ENCODE results near the gene MIER1.

GRCh38 chr1:67029472-67029871, 104.7 kb downstream of the MIER1 start:
- TF ChIP-seq, protein P1, sequence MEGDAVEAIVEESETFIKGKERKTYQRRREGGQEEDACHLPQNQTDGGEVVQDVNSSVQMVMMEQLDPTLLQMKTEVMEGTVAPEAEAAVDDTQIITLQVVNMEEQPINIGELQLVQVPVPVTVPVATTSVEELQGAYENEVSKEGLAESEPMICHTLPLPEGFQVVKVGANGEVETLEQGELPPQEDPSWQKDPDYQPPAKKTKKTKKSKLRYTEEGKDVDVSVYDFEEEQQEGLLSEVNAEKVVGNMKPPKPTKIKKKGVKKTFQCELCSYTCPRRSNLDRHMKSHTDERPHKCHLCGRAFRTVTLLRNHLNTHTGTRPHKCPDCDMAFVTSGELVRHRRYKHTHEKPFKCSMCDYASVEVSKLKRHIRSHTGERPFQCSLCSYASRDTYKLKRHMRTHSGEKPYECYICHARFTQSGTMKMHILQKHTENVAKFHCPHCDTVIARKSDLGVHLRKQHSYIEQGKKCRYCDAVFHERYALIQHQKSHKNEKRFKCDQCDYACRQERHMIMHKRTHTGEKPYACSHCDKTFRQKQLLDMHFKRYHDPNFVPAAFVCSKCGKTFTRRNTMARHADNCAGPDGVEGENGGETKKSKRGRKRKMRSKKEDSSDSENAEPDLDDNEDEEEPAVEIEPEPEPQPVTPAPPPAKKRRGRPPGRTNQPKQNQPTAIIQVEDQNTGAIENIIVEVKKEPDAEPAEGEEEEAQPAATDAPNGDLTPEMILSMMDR (IDR thresholded peaks at IDR 0.05), result no peak
- TF ChIP-seq POLR2AphosphoS5 (IDR thresholded peaks at IDR 0.05) (no peak), EP300 (IDR thresholded peaks at IDR 0.05) (no peak), POLR2A (IDR thresholded peaks at IDR 0.05) (no peak)

Data from upper lobe of left lung (tissue), 4 donors.